Endothelial cell of umbilical vein (primary cell): ENCODE data around the gene CSGALNACT2. TPM values are rescaled to one million over a fixed set of nuclear protein-coding genes. Genes with fewer than 3 reads are reported as not detected.

Experiments used
- BruUV-seq: library from RNA; stranded (reverse); fragments of 400-500 nt; replicated peaks from 2 replicates; lab custom pipeline; 2021; lab: Mats Ljungman, UMichigan
- CTCF ChIA-PET: fragments of 300-600, 350-600 bp; sonication (Branson Sonifier 250); formaldehyde crosslinking; loops from one replicate; lab custom pipeline; 2021; ENCODE audit warnings: antibody characterized with exemption, inconsistent platforms; lab: Charles Lee
- POLR2A ChIA-PET: fragments of 300-600, 350-600 bp; sonication (Branson Sonifier 250); formaldehyde crosslinking; loops from one replicate; lab custom pipeline; 2021; ENCODE audit warnings: antibody characterized with exemption, inconsistent platforms; lab: Charles Lee
- DNase-seq: peaks from one replicate; pipeline ENCODE4 v3.0.0-alpha.2; 2011; ENCODE audit warnings: low read depth, low spot score
- FAIRE-seq: peaks from 2 replicates; lab custom pipeline; 2011; peaks lifted over from hg19 to GRCh38; lab: Jason Lieb, UNC
- H2AFZ ChIP-seq: 2 replicates; pipeline ENCODE4 v1.6.0; 2012; ENCODE audit warnings: low read depth, low read length, control low read depth, inconsistent platforms
- H3K27ac ChIP-seq: 2 replicates; pipeline ENCODE4 v1.5.1; 2011; ENCODE audit warnings: low read depth, mild to moderate bottlenecking, control low read depth, low read length, moderate library complexity; ENCODE audit not compliant: insufficient read depth
- H3K27me3 ChIP-seq, 2 experiments: 2 replicates each; pipeline versions ENCODE4 v1.6.0 to v1.6.1; 2011; ENCODE audit warnings: low read length in 2 of 2, mixed read lengths in 1 of 2; ENCODE audit not compliant: control insufficient read depth in 2 of 2, insufficient read depth in 2 of 2
- H3K36me3 ChIP-seq, 2 experiments: 2 replicates in 1 of 2; 3 replicates in 1 of 2; pipeline ENCODE4 v1.5.1; 2011; ENCODE audit warnings: low read length in 2 of 2, mild to moderate bottlenecking in 1 of 2, moderate library complexity in 1 of 2; ENCODE audit not compliant: control insufficient read depth in 2 of 2, insufficient read depth in 2 of 2; ENCODE audit errors: extremely low read depth in 1 of 2
- H3K4me1 ChIP-seq: 3 replicates; pipeline ENCODE4 v1.5.1; 2011; ENCODE audit warnings: mild to moderate bottlenecking, low read length; ENCODE audit not compliant: control insufficient read depth, insufficient read depth; ENCODE audit errors: extremely low read depth
- H3K4me2 ChIP-seq: 2 replicates; pipeline ENCODE4 v1.6.1; 2011; ENCODE audit warnings: low read length, control low read depth, mixed read lengths; ENCODE audit not compliant: insufficient read depth
- H3K4me3 ChIP-seq, 3 experiments: fragments of 200-600 bp in 1 of 3; sonication (generic), shearing (Covaris generic) in 1 of 3; replicated peaks in 1 of 3; 2 replicates each; pipeline ENCODE4 v1.5.1; 2011 to 2016; ENCODE audit warnings: control low read depth in 3 of 3, low read length in 3 of 3, mild to moderate bottlenecking in 2 of 3, inconsistent platforms in 1 of 3, low read depth in 1 of 3, moderate library complexity in 1 of 3; ENCODE audit not compliant: insufficient read depth in 1 of 3
- H3K79me2 ChIP-seq: 2 replicates; pipeline ENCODE4 v1.6.0; 2012; ENCODE audit warnings: low read length, inconsistent platforms; ENCODE audit not compliant: control insufficient read depth, insufficient read depth
- H3K9ac ChIP-seq: replicated peaks from 2 replicates; pipeline ENCODE3; 2011; ENCODE audit warnings: low read length, control low read depth; ENCODE audit not compliant: insufficient read depth; ENCODE audit errors: extremely low read depth
- H3K9me1 ChIP-seq: replicated peaks from 3 replicates; pipeline ENCODE4 v1.6.0; 2011; ENCODE audit warnings: mild to moderate bottlenecking, low read length; ENCODE audit not compliant: control insufficient read depth, insufficient read depth; ENCODE audit errors: extremely low read depth
- H3K9me3 ChIP-seq: replicated peaks from 2 replicates; pipeline ENCODE4 v1.5.1; 2012; ENCODE audit warnings: low read length, inconsistent platforms; ENCODE audit not compliant: control insufficient read depth, insufficient read depth
- H4K20me1 ChIP-seq: replicated peaks from 2 replicates; pipeline ENCODE3; 2011; ENCODE audit warnings: mild to moderate bottlenecking, low read length; ENCODE audit not compliant: control insufficient read depth, insufficient read depth; ENCODE audit errors: extremely low read depth
- EZH2 ChIP-seq: IDR thresholded peaks from 2 replicates; pipeline ENCODE4 v1.6.1; 2012; ENCODE audit warnings: borderline replicate concordance, low read depth, mild to moderate bottlenecking, moderate library complexity, low read length, inconsistent platforms; ENCODE audit not compliant: severe bottlenecking
- FOS ChIP-seq: IDR thresholded peaks from 2 replicates; pipeline ENCODE4 v1.6.1; 2011; ENCODE audit warnings: mild to moderate bottlenecking, low read length, moderate library complexity, borderline replicate concordance; ENCODE audit not compliant: insufficient read depth
- GATA2 ChIP-seq: IDR thresholded peaks from 2 replicates; pipeline ENCODE4 v1.7.0; 2011; ENCODE audit warnings: low read depth, mild to moderate bottlenecking, moderate library complexity, mixed read lengths, low read length; ENCODE audit not compliant: insufficient read length, insufficient read depth
- JUN ChIP-seq: IDR thresholded peaks from 2 replicates; pipeline ENCODE4 v1.6.1; 2011; ENCODE audit warnings: borderline replicate concordance, low read depth; ENCODE audit not compliant: insufficient read length, insufficient read depth
- MYC ChIP-seq: IDR thresholded peaks from one replicate; pipeline ENCODE4 v1.6.1; 2011; ENCODE audit warnings: mild to moderate bottlenecking, low read depth, low read length
- POLR2A ChIP-seq: IDR thresholded peaks from 2 replicates; pipeline ENCODE4 v1.6.1; 2012; ENCODE audit warnings: low read depth, mild to moderate bottlenecking, control low read depth, low read length
- POLR2AphosphoS5 ChIP-seq: IDR thresholded peaks from 2 replicates; pipeline ENCODE4 v1.6.1; 2012; ENCODE audit warnings: low read depth, mild to moderate bottlenecking, control low read depth, low read length, moderate library complexity; ENCODE audit not compliant: insufficient read depth
- dilution Hi-C: fragments of 300-500 bp; cut with MboI; formaldehyde crosslinking; loops from one replicate; pipeline ENCODE4 v1.15.0; 2019; ENCODE audit warnings: low sequenced_read_pairs; ENCODE audit not compliant: extremely low pct_ligation_motif_present
- intact Hi-C: fragments of 100-400 bp; cut with micrococcal nuclease; formaldehyde crosslinking; loops from one replicate; pipeline ENCODE4 v1.10.0; 2022
- polyA plus RNA-seq, 4 experiments: library from polyadenylated mRNA; depleted of rRNA in 3 of 4; stranded (reverse) in 3 of 4; unstranded in 1 of 4; fragments of >200 nt; gene quantifications; 2 replicates each; pipeline versions ENCODE4 v1.2.1 to v1.2.3, GENCODE V29; 2011 to 2012; ENCODE audit warnings: missing spikeins in 1 of 4
- total RNA-seq: library from RNA; stranded (reverse); gene quantifications from 2 replicates; pipeline ENCODE4 v1.2.3, GENCODE V29; 2021
- TF ChIP-seq, protein P1 (sequence below), 2 donors: IDR thresholded peaks; 1 replicate in 1 of 2; 2 replicates in 1 of 2; pipeline ENCODE4 v1.5.1; 2011; ENCODE audit warnings: low read length in 2 of 2, mild to moderate bottlenecking in 2 of 2, moderate library complexity in 2 of 2, control low read depth in 1 of 2, inconsistent platforms in 1 of 2, low read depth in 1 of 2; ENCODE audit not compliant: insufficient read depth in 1 of 2; ENCODE audit errors: extremely low read depth in 1 of 2
- TF ChIP-seq, protein P2 (sequence below): IDR thresholded peaks from 2 replicates; pipeline ENCODE4 v1.6.1; 2011; ENCODE audit not compliant: insufficient read depth, insufficient read length

CSGALNACT2 gene
- total and polyA plus RNA-seq, 2 donors (not counting 3 experiments of a cell fraction or from before 2014, with no cell fraction given) = 9.7 to 17.7 TPM

DNA sequence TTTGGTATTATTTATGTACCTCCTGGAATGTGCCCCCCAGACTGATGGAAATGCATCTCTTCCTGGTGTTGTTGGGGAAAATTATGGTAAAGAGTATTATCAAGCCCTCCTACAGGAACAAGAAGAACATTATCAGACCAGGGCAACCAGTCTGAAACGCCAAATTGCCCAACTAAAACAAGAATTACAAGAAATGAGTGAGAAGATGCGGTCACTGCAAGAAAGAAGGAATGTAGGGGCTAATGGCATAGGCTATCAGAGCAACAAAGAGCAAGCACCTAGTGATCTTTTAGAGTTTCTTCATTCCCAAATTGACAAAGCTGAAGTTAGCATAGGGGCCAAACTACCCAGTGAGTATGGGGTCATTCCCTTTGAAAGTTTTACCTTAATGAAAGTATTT, 17.0 kb downstream of the CSGALNACT2 start:
- Histone ChIP-seq H3K4me2 (no peak overlapping the region), H3K4me3 (no peak overlapping the region), H3K9me3 (no peaks in the 10 kb centered on the region), H3K27me3 (no peaks in the 10 kb centered on the region), H3K27ac (no peak overlapping the region), H3K36me3 (no peaks in the 10 kb centered on the region), H3K9me1 (no peaks in the 10 kb centered on the region), H3K4me1 (peaks cover 4% of the 10 kb centered on the region), H3K9ac (no peak overlapping the region), H3K79me2 (peaks cover 73% of the 10 kb centered on the region), H4K20me1 (peaks cover 6% of the 10 kb centered on the region), H2AFZ (no peak overlapping the region)
- no peak for FAIRE-seq
- intact Hi-C loops (no loop called here), dilution Hi-C loops (no loop called here)
- TF ChIP-seq POLR2AphosphoS5 = no peak
- TF ChIP-seq, protein P1, sequence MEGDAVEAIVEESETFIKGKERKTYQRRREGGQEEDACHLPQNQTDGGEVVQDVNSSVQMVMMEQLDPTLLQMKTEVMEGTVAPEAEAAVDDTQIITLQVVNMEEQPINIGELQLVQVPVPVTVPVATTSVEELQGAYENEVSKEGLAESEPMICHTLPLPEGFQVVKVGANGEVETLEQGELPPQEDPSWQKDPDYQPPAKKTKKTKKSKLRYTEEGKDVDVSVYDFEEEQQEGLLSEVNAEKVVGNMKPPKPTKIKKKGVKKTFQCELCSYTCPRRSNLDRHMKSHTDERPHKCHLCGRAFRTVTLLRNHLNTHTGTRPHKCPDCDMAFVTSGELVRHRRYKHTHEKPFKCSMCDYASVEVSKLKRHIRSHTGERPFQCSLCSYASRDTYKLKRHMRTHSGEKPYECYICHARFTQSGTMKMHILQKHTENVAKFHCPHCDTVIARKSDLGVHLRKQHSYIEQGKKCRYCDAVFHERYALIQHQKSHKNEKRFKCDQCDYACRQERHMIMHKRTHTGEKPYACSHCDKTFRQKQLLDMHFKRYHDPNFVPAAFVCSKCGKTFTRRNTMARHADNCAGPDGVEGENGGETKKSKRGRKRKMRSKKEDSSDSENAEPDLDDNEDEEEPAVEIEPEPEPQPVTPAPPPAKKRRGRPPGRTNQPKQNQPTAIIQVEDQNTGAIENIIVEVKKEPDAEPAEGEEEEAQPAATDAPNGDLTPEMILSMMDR (IDR thresholded peaks at IDR 0.05; ENCODE audit: extremely low read depth in 1 of 2, insufficient read depth in 1 of 2, low read depth in 1 of 2, low read length in 2 of 2) = no peak
- ChIA-PET POLR2A (no interaction called here), CTCF (interaction anchor here (1.4 kb wide), 1 partner anchor 9 kb away, joined by 5 read pairs; no protein-coding TSS in a partner anchor)
- DNase-seq = no peak
- TSS peak; percentile 31 for BruUV-seq

DNA sequence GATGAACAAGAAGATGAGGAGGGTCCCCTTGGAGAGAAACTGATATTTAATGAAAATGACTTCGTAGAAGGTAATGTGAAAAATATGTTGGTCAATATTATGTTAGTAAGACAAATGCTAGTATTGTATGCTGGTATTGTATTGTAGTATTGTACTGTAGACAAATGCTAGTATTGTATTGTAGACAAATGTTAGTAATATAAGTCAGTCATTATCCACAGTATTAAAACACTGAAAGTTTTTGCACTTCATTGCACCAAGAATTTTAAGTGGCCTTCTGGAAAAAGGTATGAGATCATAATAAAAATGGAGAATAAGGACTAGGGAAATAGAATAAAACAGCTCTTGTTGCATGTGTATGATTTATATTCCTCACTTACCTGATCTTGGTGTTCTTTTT, 17.5 kb downstream of the CSGALNACT2 start:
- BruUV-seq = no TSS peak
- no peaks in the 10 kb centered on the region for H3K9me1 ChIP-seq
- dilution Hi-C loops (no loop called here), intact Hi-C loops (no loop called here)
- ChIA-PET POLR2A (no interaction called here), CTCF (interaction anchor here (1.7 kb wide), 1 partner anchor 15 kb away, joined by 7 read pairs; no protein-coding TSS in a partner anchor)
- H4K20me1 ChIP-seq = peaks cover 5% of the 10 kb centered on the region
- H3K4me2 ChIP-seq = no peak overlapping the region
- H3K9me3 ChIP-seq = no peaks in the 10 kb centered on the region
- peaks cover 9% of the 10 kb centered on the region for H3K4me1 ChIP-seq
- no peak overlapping the region for H3K9ac ChIP-seq
- no peaks in the 10 kb centered on the region for H3K27me3 ChIP-seq
- FAIRE-seq = no peak
- H3K4me3 ChIP-seq = no peak overlapping the region
- no peaks in the 10 kb centered on the region for H3K36me3 ChIP-seq
- no peak overlapping the region for H2AFZ ChIP-seq
- peaks cover 68% of the 10 kb centered on the region for H3K79me2 ChIP-seq
- DNase-seq = no peak
- no peak for TF ChIP-seq GATA2
- TF ChIP-seq, protein P1 (IDR thresholded peaks at IDR 0.05; ENCODE audit: extremely low read depth in 1 of 2, insufficient read depth in 1 of 2, low read depth in 1 of 2, low read length in 2 of 2) = no peak
- TF ChIP-seq, protein P2, sequence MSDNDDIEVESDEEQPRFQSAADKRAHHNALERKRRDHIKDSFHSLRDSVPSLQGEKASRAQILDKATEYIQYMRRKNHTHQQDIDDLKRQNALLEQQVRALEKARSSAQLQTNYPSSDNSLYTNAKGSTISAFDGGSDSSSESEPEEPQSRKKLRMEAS = no peak
- TF ChIP-seq POLR2A = no peak
- no peak for TF ChIP-seq POLR2AphosphoS5
- no peak for TF ChIP-seq MYC
- no peak for TF ChIP-seq EZH2
- TF ChIP-seq FOS = no peak
- no peak for TF ChIP-seq JUN
- no peak overlapping the region for H3K27ac ChIP-seq
